ENCODE measurements around the gene SAMD1. TPM values are rescaled to one million over a fixed set of nuclear protein-coding genes. Genes with fewer than 3 reads are reported as not detected.

The SAMD1 gene
- total and polyA plus RNA-seq, 9 of the 15 experiments (the other 6 are each of a cell fraction or from before 2014, with no cell fraction given): 2.9 to 96.0 (median 43.5) TPM

GRCh38 chr19:14136509-14137281 lies 46.1 kb upstream of the SAMD1 start, which contains the start of gene ASF1B (continued):
- TF ChIP-seq, protein P1, sequence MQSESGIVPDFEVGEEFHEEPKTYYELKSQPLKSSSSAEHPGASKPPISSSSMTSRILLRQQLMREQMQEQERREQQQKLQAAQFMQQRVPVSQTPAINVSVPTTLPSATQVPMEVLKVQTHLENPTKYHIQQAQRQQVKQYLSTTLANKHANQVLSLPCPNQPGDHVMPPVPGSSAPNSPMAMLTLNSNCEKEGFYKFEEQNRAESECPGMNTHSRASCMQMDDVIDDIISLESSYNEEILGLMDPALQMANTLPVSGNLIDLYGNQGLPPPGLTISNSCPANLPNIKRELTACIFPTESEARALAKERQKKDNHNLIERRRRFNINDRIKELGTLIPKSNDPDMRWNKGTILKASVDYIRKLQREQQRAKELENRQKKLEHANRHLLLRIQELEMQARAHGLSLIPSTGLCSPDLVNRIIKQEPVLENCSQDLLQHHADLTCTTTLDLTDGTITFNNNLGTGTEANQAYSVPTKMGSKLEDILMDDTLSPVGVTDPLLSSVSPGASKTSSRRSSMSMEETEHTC (IDR thresholded peaks at IDR 0.05): no peak
- TF ChIP-seq PTRF (tag; IDR thresholded peaks at IDR 0.05) (no peak), ZNF140 (CRISPR knock-in tag; IDR thresholded peaks at IDR 0.05) (no peak), ZNF584 (CRISPR knock-in tag; IDR thresholded peaks at IDR 0.05; ENCODE audit: low read depth) (no peak), KLF10 (CRISPR knock-in tag; IDR thresholded peaks at IDR 0.05) (no peak), ZBTB17 (CRISPR knock-in tag; IDR thresholded peaks at IDR 0.05) (no peak), SAFB (IDR thresholded peaks at IDR 0.05; ENCODE audit: borderline replicate concordance, low read depth, low read length) (no peak), NFIX (CRISPR knock-in tag; IDR thresholded peaks at IDR 0.05; ENCODE audit: low read depth) (no peak), NFE2 (IDR thresholded peaks at IDR 0.05; ENCODE audit: low read depth) (no peak), E4F1 (CRISPR knock-in tag; IDR thresholded peaks at IDR 0.05; ENCODE audit: borderline replicate concordance) (no peak), BRF2 (IDR thresholded peaks at IDR 0.05; ENCODE audit: borderline replicate concordance, insufficient read depth, insufficient read length) (no peak), FOXJ2 (tag; IDR thresholded peaks at IDR 0.05) (no peak), ZNF347 (CRISPR knock-in tag; IDR thresholded peaks at IDR 0.05; ENCODE audit: low read depth) (no peak), ZNF134 (CRISPR knock-in tag; conservative IDR thresholded peaks at IDR 0.05) (no peak), NFYB (IDR thresholded peaks at IDR 0.05; ENCODE audit: extremely low read depth, insufficient read length) (no peak), CREBBP (IDR thresholded peaks at IDR 0.05; ENCODE audit: low read depth, low read length) (no peak), TEAD4 (IDR thresholded peaks at IDR 0.05; ENCODE audit: low read length) (no peak; the same call in 1 of the 2 replicates), TEAD4 (CRISPR knock-in tag; IDR thresholded peaks at IDR 0.05; ENCODE audit: borderline replicate concordance) (no peak), NR2F6 (CRISPR knock-in tag; IDR thresholded peaks at IDR 0.05) (no peak), PTTG1 (tag; IDR thresholded peaks at IDR 0.05; ENCODE audit: low read depth) (no peak), CBX1 (IDR thresholded peaks at IDR 0.05; ENCODE audit: low read depth) (peak; percentile 74; the same call in 1 of the 2 replicates), PRPF4 (IDR thresholded peaks at IDR 0.05; ENCODE audit: insufficient read depth, low read depth, low read length, poor library complexity, severe bottlenecking) (no peak), MEF2A (IDR thresholded peaks at IDR 0.05; ENCODE audit: control insufficient read depth, low read depth, low read length) (no peak), ZNF589 (CRISPR knock-in tag; IDR thresholded peaks at IDR 0.05; ENCODE audit: low read depth) (peak; percentile 55; the same call in 1 of the 2 replicates)
